ENCODE results near the gene RIMBP2.

RIMBP2 gene

GRCh38 chr12:130462558-130463274 lies 253.4 kb downstream of the RIMBP2 start:
- DNase-seq (ENCODE audit: low spot score): no peak

- no peak for DNase-seq (ENCODE audit: low spot score)
Observed at GRCh38 chr12:130461839-130462557, 254.1 kb downstream of the RIMBP2 start.

- no peak for DNase-seq (ENCODE audit: low spot score)
Observed at GRCh38 chr12:130461447-130461815, 254.7 kb downstream of the RIMBP2 start.

- DNase-seq (ENCODE audit: low spot score): no peak
Observed at GRCh38 chr12:130460611-130461446, 255.3 kb downstream of the RIMBP2 start.

- DNase-seq (ENCODE audit: low spot score): no peak
Observed at GRCh38 chr12:130459916-130460315, 256.2 kb downstream of the RIMBP2 start.

- no peak for DNase-seq (ENCODE audit: low spot score)
Observed at GRCh38 chr12:130458341-130458740, 257.8 kb downstream of the RIMBP2 start.

- DNase-seq (ENCODE audit: low spot score): no peak
Observed at GRCh38 chr12:130457215-130457614, 258.9 kb downstream of the RIMBP2 start.

- DNase-seq (ENCODE audit: low spot score): no peak
Observed at GRCh38 chr12:130456375-130457199, 259.5 kb downstream of the RIMBP2 start.

- no peak for DNase-seq (ENCODE audit: low spot score)
Observed at GRCh38 chr12:130455161-130455560, 260.9 kb downstream of the RIMBP2 start.

GRCh38 chr12:130454296-130454695 lies 261.8 kb downstream of the RIMBP2 start:
- DNase-seq (ENCODE audit: low spot score): no peak

GRCh38 chr12:130452546-130452945 lies 263.6 kb downstream of the RIMBP2 start:
- DNase-seq (ENCODE audit: low spot score): no peak

GRCh38 chr12:130451001-130451930 lies 264.8 kb downstream of the RIMBP2 start:
- DNase-seq (ENCODE audit: low spot score): no peak

- DNase-seq (ENCODE audit: low spot score): no peak
Observed at GRCh38 chr12:130449291-130449690, 266.8 kb downstream of the RIMBP2 start.

GRCh38 chr12:130448044-130448821 lies 267.9 kb downstream of the RIMBP2 start:
- DNase-seq (ENCODE audit: low spot score): no peak

- no peak for DNase-seq (ENCODE audit: low spot score)
Observed at GRCh38 chr12:130447655-130447965, 268.5 kb downstream of the RIMBP2 start.

GRCh38 chr12:130446846-130447654 lies 269.0 kb downstream of the RIMBP2 start:
- no peak for DNase-seq (ENCODE audit: low spot score)

- DNase-seq (ENCODE audit: low spot score): no peak
Observed at GRCh38 chr12:130444986-130445385, 271.1 kb downstream of the RIMBP2 start.

GRCh38 chr12:130444061-130444460 lies 272.0 kb downstream of the RIMBP2 start:
- DNase-seq (ENCODE audit: low spot score): no peak

All from germinal center (tissue), 1 donor.